Measurements from ENCODE around the gene CLCN3. TPM values are rescaled to one million over a fixed set of nuclear protein-coding genes. Genes with fewer than 3 reads are reported as not detected.
A peak's percentile ranks its signal among the peaks of the same experiment; 100 is the strongest.

CLCN3 gene
- total RNA-seq, 2 donors from 2014 or later, result 67.2 to 96.4 TPM

GRCh38 chr4:169649545-169650226 lies 29.3 kb downstream of the CLCN3 start:
- intact Hi-C loops (cut with DNase I), result no loop called here
- no peak for DNase-seq (ENCODE audit: low spot score)
- WGBS, result 79% methylated on average over 7 of the region's 7 CpGs
- peak overlapping the region; percentile 12 to 51 for H3K27ac ChIP-seq
- no peaks in the 10 kb centered on the region for H3K27me3 ChIP-seq (replicated peaks; ENCODE audit: insufficient read depth)
- TF ChIP-seq POLR2AphosphoS5 (IDR thresholded peaks at IDR 0.05) (no peak), CTCF (IDR thresholded peaks at IDR 0.05) (no peak), POLR2A (IDR thresholded peaks at IDR 0.05) (no peak)
- no peaks in the 10 kb centered on the region for H3K36me3 ChIP-seq
- H3K4me1 ChIP-seq (replicated peaks), result no peaks in the 10 kb centered on the region
- no peak overlapping the region for H3K4me3 ChIP-seq
- H3K9me3 ChIP-seq, result no peaks in the 10 kb centered on the region

- WGBS, result 38% methylated on average over 3 of the region's 3 CpGs
- Histone ChIP-seq H3K4me1 (replicated peaks) (no peaks in the 10 kb centered on the region), H3K9me3 (no peaks in the 10 kb centered on the region), H3K36me3 (no peaks in the 10 kb centered on the region), H3K27me3 (replicated peaks; ENCODE audit: insufficient read depth) (no peaks in the 10 kb centered on the region), H3K4me3 (no peak overlapping the region), H3K27ac (peak overlapping the region in 1 of 2 donors; percentile 51)
- intact Hi-C loops (cut with DNase I), result no loop called here
- TF ChIP-seq POLR2AphosphoS5 (IDR thresholded peaks at IDR 0.05) (no peak), POLR2A (IDR thresholded peaks at IDR 0.05) (no peak), CTCF (IDR thresholded peaks at IDR 0.05) (no peak)
- no peak for DNase-seq (ENCODE audit: low spot score)
Observed at GRCh38 chr4:169650227-169650936, 30.0 kb downstream of the CLCN3 start.

- no peaks in the 10 kb centered on the region for H3K4me1 ChIP-seq (replicated peaks)
- intact Hi-C loops (cut with DNase I), result no loop called here
- H3K9me3 ChIP-seq, result no peaks in the 10 kb centered on the region
- no peak overlapping the region for H3K4me3 ChIP-seq
- TF ChIP-seq POLR2A (IDR thresholded peaks at IDR 0.05) (no peak), POLR2AphosphoS5 (IDR thresholded peaks at IDR 0.05) (no peak), CTCF (IDR thresholded peaks at IDR 0.05) (no peak)
- no peak overlapping the region for H3K27ac ChIP-seq
- DNase-seq (ENCODE audit: low spot score), result no peak
- no peaks in the 10 kb centered on the region for H3K27me3 ChIP-seq (replicated peaks; ENCODE audit: insufficient read depth)
- H3K36me3 ChIP-seq, result no peaks in the 10 kb centered on the region
Observed at GRCh38 chr4:169652535-169652934, 32.2 kb downstream of the CLCN3 start.

GRCh38 chr4:169655401-169655800 lies 35.0 kb downstream of the CLCN3 start:
- Histone ChIP-seq H3K36me3 (no peaks in the 10 kb centered on the region), H3K27ac (no peak overlapping the region), H3K27me3 (replicated peaks; ENCODE audit: insufficient read depth) (no peaks in the 10 kb centered on the region), H3K4me1 (replicated peaks) (peaks cover 2% of the 10 kb centered on the region), H3K9me3 (no peaks in the 10 kb centered on the region), H3K4me3 (no peak overlapping the region)
- TF ChIP-seq CTCF (IDR thresholded peaks at IDR 0.05) (no peak), POLR2A (IDR thresholded peaks at IDR 0.05) (no peak), POLR2AphosphoS5 (IDR thresholded peaks at IDR 0.05) (no peak)
- DNase-seq (ENCODE audit: low spot score), result no peak
- intact Hi-C loops (cut with DNase I), result loop anchor here (5.0 kb wide), 1 partner anchor 33 kb away; the partner anchor contains the start of gene CLCN3
- 96% methylated on average over 6 of the region's 6 CpGs for WGBS
